GM23338 (cell line): ENCODE data around the gene TMA16. TPM values are rescaled to one million over a fixed set of nuclear protein-coding genes. Genes with fewer than 3 reads are reported as not detected.

Source experiments
- ATAC-seq: fragments of 200-7000 bp; cut with Tn5 transposase; 3 replicates; pipeline ENCODE4 v1.9.1; 2020
- DNase-seq: peaks from one replicate; pipeline ENCODE4 v3.0.0-alpha.2; 2015; ENCODE audit warnings: low spot score
- H2AFZ ChIP-seq: fragments of 200-600 bp; sonication (generic); 2 replicates; pipeline ENCODE4 v1.8.0; 2016; ENCODE audit warnings: antibody characterized with exemption, mild to moderate bottlenecking, moderate library complexity
- H3F3A ChIP-seq: fragments of 200-600 bp; sonication (generic); replicated peaks from 2 replicates; pipeline ENCODE4 v1.8.0; 2017; ENCODE audit warnings: antibody characterized with exemption, mixed run types, low read depth
- H3K27ac ChIP-seq: fragments of 200-600 bp; sonication (generic); 2 replicates; pipeline ENCODE4 v1.6.1; 2016; ENCODE audit warnings: low read depth
- H3K27me3 ChIP-seq: fragments of 200-600 bp; sonication (generic); 2 replicates; pipeline ENCODE4 v1.8.0; 2016; ENCODE audit warnings: mild to moderate bottlenecking, mixed run types, moderate library complexity; ENCODE audit not compliant: insufficient read depth
- H3K36me3 ChIP-seq: fragments of 200-600 bp; sonication (generic); 2 replicates; pipeline ENCODE4 v1.8.0; 2016; ENCODE audit warnings: mild to moderate bottlenecking; ENCODE audit not compliant: insufficient read depth
- H3K4me1 ChIP-seq: fragments of 200-600 bp; sonication (generic); 2 replicates; pipeline ENCODE4 v1.8.0; 2016; ENCODE audit warnings: mild to moderate bottlenecking, moderate library complexity; ENCODE audit not compliant: insufficient read depth
- H3K4me2 ChIP-seq: fragments of 200-600 bp; sonication (generic); 2 replicates; pipeline ENCODE4 v1.7.1; 2017; ENCODE audit warnings: mixed run types
- H3K4me3 ChIP-seq: fragments of 200-600 bp; sonication (generic); 2 replicates; pipeline ENCODE4 v1.6.1; 2016; ENCODE audit warnings: mixed run types
- H3K79me2 ChIP-seq: fragments of 200-600 bp; sonication (generic); replicated peaks from 2 replicates; pipeline ENCODE4 v1.8.0; 2017; ENCODE audit warnings: mild to moderate bottlenecking; ENCODE audit not compliant: insufficient read depth
- H3K9me2 ChIP-seq: fragments of 200-600 bp; sonication (generic); 2 replicates; pipeline ENCODE4 v1.8.0; 2017; ENCODE audit not compliant: insufficient read depth
- H4K20me1 ChIP-seq: fragments of 200-600 bp; sonication (generic); replicated peaks from 2 replicates; pipeline ENCODE4 v1.8.0; 2017; ENCODE audit warnings: mild to moderate bottlenecking; ENCODE audit not compliant: insufficient read depth
- H3K27ac Mint-ChIP-seq: 2 replicates; pipeline ENCODE4 v1.8.0; 2020; ENCODE audit warnings: inconsistent platforms, mild to moderate bottlenecking, moderate library complexity, mixed read lengths
- H3K27me3 Mint-ChIP-seq: 3 replicates; pipeline ENCODE4 v1.8.0; 2022; ENCODE audit warnings: low read depth, mild to moderate bottlenecking, moderate library complexity, mixed read lengths, inconsistent platforms; ENCODE audit not compliant: insufficient read depth, poor library complexity
- H3K36me3 Mint-ChIP-seq: 3 replicates; pipeline ENCODE4 v1.8.0; 2021; ENCODE audit warnings: low read depth, mild to moderate bottlenecking, inconsistent platforms, moderate library complexity, mixed read lengths
- H3K4me1 Mint-ChIP-seq: 3 replicates; pipeline ENCODE4 v1.8.0; 2020; ENCODE audit warnings: mild to moderate bottlenecking, inconsistent platforms, mixed read lengths
- H3K4me3 Mint-ChIP-seq: 3 replicates; pipeline ENCODE4 v1.8.0; 2021; ENCODE audit warnings: moderate library complexity, mild to moderate bottlenecking, inconsistent platforms, mixed read lengths
- H3K9me3 Mint-ChIP-seq: 3 replicates; pipeline ENCODE4 v1.8.0; 2020; ENCODE audit warnings: moderate library complexity, mild to moderate bottlenecking, inconsistent platforms, mixed read lengths
- CREB1 ChIP-seq: fragments of 250-450 bp; sonication (Bioruptor Pico); IDR thresholded peaks from 2 replicates; pipeline ENCODE4 v1.5.0; 2020; ENCODE audit warnings: low read depth, mild to moderate bottlenecking, moderate library complexity
- CTCF ChIP-seq, 2 experiments: fragments of 200-600 bp in 1 of 2; sonication (generic) in 1 of 2; conservative IDR thresholded peaks; 2 replicates each; pipeline versions ENCODE4 v1.5.1 to v1.6.1; 2016 to 2017; ENCODE audit warnings: antibody characterized with exemption in 2 of 2, low read depth in 2 of 2, mild to moderate bottlenecking in 2 of 2, moderate library complexity in 1 of 2
- ETS1 ChIP-seq: IDR thresholded peaks from 2 replicates; pipeline ENCODE4 v1.6.1; 2016; ENCODE audit warnings: antibody characterized with exemption
- EZH2 ChIP-seq: fragments of 200-600 bp; sonication (generic); IDR thresholded peaks from one replicate; pipeline ENCODE4 v1.8.0; 2017; ENCODE audit warnings: antibody characterized with exemption, mild to moderate bottlenecking, low read depth; ENCODE audit not compliant: unreplicated experiment
- EZH2phosphoT487 ChIP-seq: fragments of 200-600 bp; sonication (generic); IDR thresholded peaks from one replicate; pipeline ENCODE4 v1.8.1; 2018; ENCODE audit warnings: antibody characterized with exemption; ENCODE audit not compliant: unreplicated experiment
- JUNB ChIP-seq: IDR thresholded peaks from one replicate; pipeline ENCODE4 v1.6.1; 2016; ENCODE audit warnings: antibody characterized with exemption; ENCODE audit not compliant: unreplicated experiment
- NANOG ChIP-seq: IDR thresholded peaks from 2 replicates; pipeline ENCODE4 v1.6.1; 2016; ENCODE audit warnings: antibody characterized with exemption, borderline replicate concordance
- POLR2AphosphoS5 ChIP-seq: IDR thresholded peaks from 2 replicates; pipeline ENCODE4 v1.6.1; 2016; ENCODE audit warnings: antibody characterized with exemption, low read depth
- STAT1 ChIP-seq: IDR thresholded peaks from one replicate; pipeline ENCODE4 v1.6.1; 2016; ENCODE audit warnings: antibody characterized with exemption; ENCODE audit not compliant: unreplicated experiment
- ZNF114 ChIP-seq: fragments of 250-450 bp; sonication (Bioruptor Pico); IDR thresholded peaks from 2 replicates; pipeline ENCODE4 v1.5.0; 2020; ENCODE audit warnings: mild to moderate bottlenecking, moderate library complexity
- ZNF462 ChIP-seq: fragments of 250-450 bp; sonication (Bioruptor Pico); IDR thresholded peaks from 2 replicates; pipeline ENCODE4 v1.5.0; 2020; ENCODE audit warnings: mild to moderate bottlenecking, moderate library complexity
- polyA plus RNA-seq: library from polyadenylated mRNA; unstranded; fragments of >200 nt; fragmentation: Nextera tagmentation; extraction: Ambion mirVana; gene quantifications from 2 replicates; pipeline ENCODE4 v1.2.1, GENCODE V29; 2016
- total RNA-seq: library from RNA; depleted of rRNA; stranded (reverse); fragments of >200 nt; shearing (Covaris generic); gene quantifications from 2 replicates; pipeline ENCODE4 v1.2.3, GENCODE V29; 2014

Gene TMA16
- total and polyA plus RNA-seq, 2 experiments from 2014 or later = 46.4 to 96.1 TPM

GRCh38 chr4:163540977-163541376 lies 46.5 kb downstream of the TMA16 start (continued):
- TF ChIP-seq ZNF462 = no peak
- no peak for TF ChIP-seq POLR2AphosphoS5
- no peak for TF ChIP-seq EZH2phosphoT487
- no peak for TF ChIP-seq ETS1

GRCh38 chr4:163542275-163542674 lies 47.8 kb downstream of the TMA16 start:
- H3K9me3 Mint-ChIP-seq = no peaks in the 10 kb centered on the region
- ATAC-seq = peak; percentile 21; the same call in 1 of the 3 replicates
- TF ChIP-seq CTCF (conservative IDR thresholded peaks at IDR 0.05; ENCODE audit: low read depth in 2 of 2) (no peak), JUNB (no peak), CREB1 (no peak), POLR2AphosphoS5 (no peak), EZH2phosphoT487 (no peak), EZH2 (no peak), ZNF114 (CRISPR knock-in tag) (no peak), NANOG (no peak), ETS1 (no peak), STAT1 (no peak)

More at GRCh38 chr4:163542275-163542674, 47.8 kb downstream of the TMA16 start:
- no peaks in the 10 kb centered on the region for H4K20me1 ChIP-seq
- H3K9me2 ChIP-seq = no peaks in the 10 kb centered on the region
- H2AFZ ChIP-seq = no peak overlapping the region
- peaks cover 7% of the 10 kb centered on the region; the same call in 1 of the 2 replicates for H3K4me1 ChIP-seq
- Mint-ChIP-seq H3K4me3 (no peak overlapping the region), H3K4me1 (peaks cover 8% of the 10 kb centered on the region; the same call in 2 of the 3 replicates), H3K27ac (no peak overlapping the region), H3K27me3 (no peaks in the 10 kb centered on the region), H3K36me3 (no peaks in the 10 kb centered on the region)
- no peak overlapping the region for H3K4me3 ChIP-seq
- no peaks in the 10 kb centered on the region for H3K79me2 ChIP-seq
- H3F3A ChIP-seq = no peaks in the 10 kb centered on the region
- no peak overlapping the region for H3K4me2 ChIP-seq
- H3K36me3 ChIP-seq = no peaks in the 10 kb centered on the region
- no peaks in the 10 kb centered on the region for H3K27me3 ChIP-seq
- no peak for DNase-seq
- no peak overlapping the region for H3K27ac ChIP-seq
